ENCODE measurements around the gene RAB3GAP1.

RAB3GAP1 gene

GRCh38 chr2:135151615-135152014 lies 99.5 kb downstream of the RAB3GAP1 start:
- no peak for DNase-seq (ENCODE audit: low spot score in 2 of 2)
- Mint-ChIP-seq H3K4me3 (no peak overlapping the region), H3K27me3 (no peaks in the 10 kb centered on the region), H3K9me3 (no peaks in the 10 kb centered on the region), H3K4me1 (peaks cover 3% of the 10 kb centered on the region), H3K36me3 (peaks cover 44% of the 10 kb centered on the region), H3K27ac (no peak overlapping the region)
- ATAC-seq (ENCODE audit: low read depth) = no peak

GRCh38 chr2:135152361-135152760 lies 100.3 kb downstream of the RAB3GAP1 start:
- Mint-ChIP-seq H3K4me3 (no peak overlapping the region), H3K27me3 (no peaks in the 10 kb centered on the region), H3K27ac (no peak overlapping the region), H3K4me1 (peaks cover 3% of the 10 kb centered on the region), H3K36me3 (peaks cover 49% of the 10 kb centered on the region), H3K9me3 (no peaks in the 10 kb centered on the region)
- ATAC-seq (ENCODE audit: low read depth) (no peak), DNase-seq (ENCODE audit: low spot score in 2 of 2) (no peak)

DNA sequence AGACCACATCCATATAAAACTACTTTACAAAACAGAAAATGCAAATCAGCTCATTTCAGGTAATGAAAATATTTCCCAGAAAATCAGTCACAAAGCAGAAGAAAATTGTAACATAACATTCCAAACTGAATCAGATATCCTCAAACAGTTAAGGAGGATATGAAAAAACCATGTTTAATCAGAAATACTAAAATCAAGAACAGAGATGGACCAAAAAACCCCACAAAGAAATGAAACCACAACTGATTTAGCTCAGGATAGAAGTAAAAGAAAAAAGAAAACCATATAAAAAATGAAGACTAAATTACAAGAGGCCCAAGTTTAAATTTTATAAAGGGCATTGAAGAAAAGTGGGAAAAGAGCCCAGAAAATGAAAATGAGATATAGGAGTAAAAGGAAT lies 102.9 kb downstream of the RAB3GAP1 start:
- no peak overlapping the region for H3K4me3 Mint-ChIP-seq
- peak overlapping the region; percentile 67 for H3K27ac Mint-ChIP-seq
- DNase-seq (ENCODE audit: low spot score in 2 of 2) (no peak), ATAC-seq (ENCODE audit: low read depth) (no peak)
- H3K9me3 Mint-ChIP-seq = no peaks in the 10 kb centered on the region
- H3K27me3 Mint-ChIP-seq = no peaks in the 10 kb centered on the region
- peaks cover 62% of the 10 kb centered on the region for H3K36me3 Mint-ChIP-seq
- no peaks in the 10 kb centered on the region for H3K4me1 Mint-ChIP-seq

DNA sequence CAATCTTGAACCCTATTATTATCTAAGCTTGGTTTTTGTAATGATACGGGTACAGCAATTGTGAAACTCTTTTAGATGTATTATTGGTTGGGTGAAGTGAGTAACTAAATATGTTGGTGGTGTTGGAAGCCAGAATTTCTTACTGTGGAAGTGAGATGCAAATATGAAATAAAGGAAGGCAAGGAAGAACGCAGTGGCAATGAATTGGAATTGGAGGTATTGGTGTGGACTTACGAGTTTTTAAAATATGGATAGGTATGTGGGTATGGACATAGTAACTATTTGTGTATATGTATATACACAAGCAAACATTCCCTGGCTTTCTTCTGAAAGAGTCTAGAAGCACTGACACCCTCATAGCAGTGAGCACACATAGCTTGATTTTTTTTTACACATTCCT lies 105.8 kb downstream of the RAB3GAP1 start:
- Mint-ChIP-seq H3K36me3 (peaks cover 56% of the 10 kb centered on the region), H3K27ac (no peak overlapping the region), H3K4me1 (no peaks in the 10 kb centered on the region), H3K4me3 (no peak overlapping the region), H3K27me3 (no peaks in the 10 kb centered on the region), H3K9me3 (no peaks in the 10 kb centered on the region)
- no peak for DNase-seq (ENCODE audit: low spot score in 2 of 2)
- ATAC-seq (ENCODE audit: low read depth) = no peak

GRCh38 chr2:135159191-135159590 lies 107.1 kb downstream of the RAB3GAP1 start:
- Mint-ChIP-seq H3K27me3 (no peaks in the 10 kb centered on the region), H3K4me3 (no peak overlapping the region), H3K27ac (no peak overlapping the region), H3K36me3 (peaks cover 60% of the 10 kb centered on the region), H3K4me1 (no peaks in the 10 kb centered on the region), H3K9me3 (no peaks in the 10 kb centered on the region)
- DNase-seq (ENCODE audit: low spot score in 2 of 2) = no peak
- no peak for ATAC-seq (ENCODE audit: low read depth)

DNA sequence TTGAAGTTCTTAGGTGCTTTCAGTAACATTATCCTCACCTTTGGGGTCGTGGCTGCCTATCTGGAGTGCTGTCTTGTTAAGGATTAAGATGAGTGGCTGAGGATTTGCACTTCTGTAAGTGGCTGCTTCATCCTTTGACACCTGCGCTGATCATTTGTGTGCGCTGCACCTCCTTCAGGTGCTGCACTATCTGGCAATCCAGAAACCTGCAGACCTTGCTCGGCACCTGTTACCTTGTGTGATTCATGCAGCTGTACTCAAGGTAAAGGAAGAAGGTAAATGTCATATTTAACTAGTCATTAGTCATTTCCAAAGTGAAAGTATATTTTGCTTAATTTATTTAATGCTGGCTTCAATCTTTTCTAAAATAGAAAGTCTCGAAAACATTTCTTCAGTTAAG lies 110.3 kb downstream of the RAB3GAP1 start:
- Mint-ChIP-seq H3K4me3 (no peak overlapping the region), H3K27me3 (no peaks in the 10 kb centered on the region), H3K36me3 (peaks cover 49% of the 10 kb centered on the region), H3K27ac (no peak overlapping the region), H3K4me1 (no peaks in the 10 kb centered on the region), H3K9me3 (no peaks in the 10 kb centered on the region)
- ATAC-seq (ENCODE audit: low read depth) (no peak), DNase-seq (ENCODE audit: low spot score in 2 of 2) (no peak)

GRCh38 chr2:135162786-135163185 lies 110.7 kb downstream of the RAB3GAP1 start:
- H3K36me3 Mint-ChIP-seq = peaks cover 51% of the 10 kb centered on the region
- no peak overlapping the region for H3K27ac Mint-ChIP-seq
- no peaks in the 10 kb centered on the region for H3K9me3 Mint-ChIP-seq
- DNase-seq (ENCODE audit: low spot score in 2 of 2) (no peak), ATAC-seq (ENCODE audit: low read depth) (no peak)
- H3K4me1 Mint-ChIP-seq = no peaks in the 10 kb centered on the region
- H3K4me3 Mint-ChIP-seq = no peak overlapping the region
- no peaks in the 10 kb centered on the region for H3K27me3 Mint-ChIP-seq

DNA sequence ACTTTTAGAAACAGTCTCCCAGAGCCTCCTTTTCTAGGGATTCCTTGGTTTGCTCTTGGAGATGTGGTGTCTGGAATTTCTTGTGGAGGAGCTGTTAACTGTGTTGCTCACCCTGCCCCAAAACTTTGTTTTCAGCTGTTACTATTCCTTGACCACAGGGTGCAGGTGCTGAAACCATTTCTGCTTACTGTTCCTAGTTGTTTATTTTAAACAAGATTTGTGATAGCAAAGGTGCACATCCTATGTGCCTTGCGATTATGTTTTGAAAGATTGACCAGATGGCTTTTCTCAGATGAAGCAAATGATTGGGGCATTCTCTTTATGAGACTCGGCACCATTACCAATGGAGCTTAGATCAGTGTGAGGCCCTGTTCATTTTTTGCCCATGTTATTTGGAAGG lies 111.2 kb downstream of the RAB3GAP1 start:
- Mint-ChIP-seq H3K27me3 (no peaks in the 10 kb centered on the region), H3K27ac (no peak overlapping the region), H3K4me3 (no peak overlapping the region), H3K9me3 (no peaks in the 10 kb centered on the region), H3K36me3 (peaks cover 52% of the 10 kb centered on the region), H3K4me1 (no peaks in the 10 kb centered on the region)
- ATAC-seq (ENCODE audit: low read depth) = no peak
- no peak for DNase-seq (ENCODE audit: low spot score in 2 of 2)

DNA sequence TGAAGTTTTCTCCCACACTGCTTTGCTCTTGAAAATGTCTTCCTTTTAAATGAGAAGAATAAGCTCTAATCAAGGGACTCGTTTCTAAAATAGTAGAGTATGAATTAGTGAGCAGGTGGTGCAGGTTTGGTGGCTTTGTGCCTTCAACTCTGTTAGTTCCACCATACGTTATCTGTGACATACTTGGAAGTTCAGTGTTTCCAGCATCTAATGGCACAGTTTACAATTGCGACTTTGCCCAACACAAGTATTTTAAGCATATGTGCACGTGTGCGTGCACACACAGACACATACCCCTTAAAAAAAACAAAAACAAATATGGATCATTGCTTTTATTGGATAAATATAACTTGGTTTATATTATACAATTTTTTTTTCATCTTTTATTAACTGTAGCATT lies 111.8 kb downstream of the RAB3GAP1 start:
- DNase-seq (ENCODE audit: low spot score in 2 of 2) (no peak), ATAC-seq (ENCODE audit: low read depth) (no peak)
- Mint-ChIP-seq H3K27me3 (no peaks in the 10 kb centered on the region), H3K9me3 (no peaks in the 10 kb centered on the region), H3K4me3 (no peak overlapping the region), H3K27ac (no peak overlapping the region), H3K4me1 (no peaks in the 10 kb centered on the region), H3K36me3 (peaks cover 54% of the 10 kb centered on the region)

DNA sequence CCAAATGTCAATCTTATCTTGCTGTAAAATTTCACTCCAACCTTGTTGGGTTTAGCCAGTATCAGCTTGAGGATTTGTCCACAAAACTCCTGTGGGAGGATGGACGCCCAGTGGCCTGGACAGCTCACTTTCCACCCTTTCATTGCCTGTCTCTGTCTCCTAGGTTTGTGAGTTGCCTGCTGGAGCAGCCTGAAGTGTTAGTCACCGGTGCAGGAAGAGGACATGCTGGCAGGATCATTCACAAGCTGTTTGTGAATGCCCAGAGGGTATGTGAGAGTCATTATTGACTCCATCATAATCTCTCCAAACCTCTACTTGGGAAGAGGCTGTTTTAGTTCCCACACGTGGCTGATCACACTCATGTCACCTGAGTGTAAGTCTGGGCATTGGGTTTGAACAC lies 112.3 kb downstream of the RAB3GAP1 start:
- ATAC-seq (ENCODE audit: low read depth) = no peak
- Mint-ChIP-seq H3K4me1 (no peaks in the 10 kb centered on the region), H3K27me3 (no peaks in the 10 kb centered on the region), H3K36me3 (peaks cover 56% of the 10 kb centered on the region), H3K9me3 (no peaks in the 10 kb centered on the region), H3K27ac (no peak overlapping the region), H3K4me3 (no peak overlapping the region)
- DNase-seq (ENCODE audit: low spot score in 2 of 2) = no peak

GRCh38 chr2:135167273-135167672 lies 115.2 kb downstream of the RAB3GAP1 start:
- DNase-seq (ENCODE audit: low spot score in 2 of 2) = no peak
- H3K27me3 Mint-ChIP-seq = no peaks in the 10 kb centered on the region
- peaks cover 63% of the 10 kb centered on the region for H3K36me3 Mint-ChIP-seq

DNA sequence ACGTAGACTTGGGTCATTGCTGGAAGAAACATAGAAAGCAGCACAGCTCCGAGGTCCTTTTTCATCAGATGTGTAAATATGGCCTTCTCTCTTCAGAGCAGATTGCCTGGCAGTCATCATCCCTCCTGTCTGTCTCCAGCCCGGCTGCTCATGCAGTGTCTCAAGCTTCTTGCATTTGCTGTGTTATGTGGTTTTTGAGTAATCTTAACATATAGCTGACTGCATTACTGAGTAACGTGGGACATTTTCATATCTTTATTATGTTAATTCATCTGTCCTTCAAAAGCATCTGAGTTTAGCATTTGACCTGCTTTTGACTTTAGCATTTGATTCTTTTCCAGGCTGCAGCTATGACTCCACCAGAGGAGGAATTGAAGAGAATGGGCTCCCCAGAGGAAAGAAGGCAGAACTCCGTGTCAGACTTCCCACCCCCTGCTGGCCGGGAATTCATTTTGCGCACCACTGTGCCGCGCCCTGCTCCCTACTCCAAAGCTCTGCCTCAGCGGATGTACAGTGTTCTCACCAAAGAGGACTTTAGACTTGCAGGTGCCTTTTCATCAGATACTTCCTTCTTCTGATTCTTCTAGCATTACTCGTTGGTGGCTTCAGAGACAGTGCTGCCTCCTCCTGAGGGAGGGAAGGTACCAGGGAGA lies 116.2 kb downstream of the RAB3GAP1 start:
- peaks cover 61% of the 10 kb centered on the region for H3K36me3 Mint-ChIP-seq
- H3K27me3 Mint-ChIP-seq = no peaks in the 10 kb centered on the region
- H3K4me1 Mint-ChIP-seq = no peaks in the 10 kb centered on the region
- no peaks in the 10 kb centered on the region for H3K9me3 Mint-ChIP-seq
- no peak for ATAC-seq (ENCODE audit: low read depth)
- no peak for DNase-seq (ENCODE audit: low spot score in 2 of 2)
- no peak overlapping the region for H3K4me3 Mint-ChIP-seq
- no peak overlapping the region for H3K27ac Mint-ChIP-seq

More at GRCh38 chr2:135167273-135167672, 115.2 kb downstream of the RAB3GAP1 start:
- no peak overlapping the region for H3K27ac Mint-ChIP-seq
- H3K9me3 Mint-ChIP-seq = no peaks in the 10 kb centered on the region
- no peaks in the 10 kb centered on the region for H3K4me1 Mint-ChIP-seq
- ATAC-seq (ENCODE audit: low read depth) = no peak
- H3K4me3 Mint-ChIP-seq = no peak overlapping the region

DNA sequence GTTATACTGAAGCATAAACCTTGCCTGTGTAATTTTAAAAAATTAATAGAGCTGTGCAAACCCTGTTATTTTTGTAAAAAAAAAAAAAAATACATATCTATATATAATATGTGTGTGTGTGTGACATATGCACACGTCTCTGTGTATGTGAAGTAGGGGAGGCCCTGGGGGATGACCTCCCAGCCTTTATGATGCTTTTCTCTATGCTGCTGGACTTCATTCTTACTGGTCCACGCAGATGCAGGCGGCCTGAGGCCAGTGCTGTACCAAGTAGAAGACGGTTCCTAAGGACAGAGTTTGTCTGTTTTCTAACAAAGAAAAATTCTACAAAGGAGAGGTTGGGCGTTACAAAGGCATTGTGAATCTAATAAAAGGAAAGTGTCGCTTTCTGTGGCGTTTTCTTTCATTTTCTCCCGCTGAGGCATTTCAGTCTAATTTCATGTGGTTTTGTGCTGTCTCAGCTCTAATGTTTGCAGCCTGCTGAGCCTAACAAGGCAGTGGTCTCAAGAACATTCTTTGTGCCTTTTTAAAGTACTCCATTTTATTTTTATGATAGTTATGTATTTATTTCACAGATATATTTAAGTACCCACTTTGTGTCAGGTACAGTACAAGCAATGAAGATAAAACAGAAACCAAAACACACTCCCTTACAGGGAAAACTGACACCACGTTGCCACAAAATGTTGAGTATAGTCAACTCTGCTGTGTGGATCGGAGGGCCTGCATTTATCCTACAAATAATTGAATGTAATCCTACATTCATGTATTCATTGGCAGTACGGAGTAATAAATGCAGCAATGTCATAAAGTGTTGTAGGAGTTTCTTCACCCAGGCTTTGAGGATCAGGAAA lies 118.0 kb downstream of the RAB3GAP1 start:
- no peak overlapping the region for H3K27ac Mint-ChIP-seq

GRCh38 chr2:135174049-135174809 lies 122.1 kb downstream of the RAB3GAP1 start:
- H3K4me1 Mint-ChIP-seq = no peaks in the 10 kb centered on the region
- H3K36me3 Mint-ChIP-seq = peaks cover 48% of the 10 kb centered on the region
- no peak overlapping the region for H3K4me3 Mint-ChIP-seq
- no peak overlapping the region for H3K27ac Mint-ChIP-seq
- H3K9me3 Mint-ChIP-seq = peaks cover 2% of the 10 kb centered on the region
- H3K27me3 Mint-ChIP-seq = no peaks in the 10 kb centered on the region
- DNase-seq (ENCODE audit: low spot score in 2 of 2) (no peak), ATAC-seq (ENCODE audit: low read depth) (no peak)

More for the DNA sequence above, 118.0 kb downstream of the RAB3GAP1 start:
- no peaks in the 10 kb centered on the region for H3K9me3 Mint-ChIP-seq
- H3K4me3 Mint-ChIP-seq = no peak overlapping the region
- no peaks in the 10 kb centered on the region for H3K4me1 Mint-ChIP-seq
- no peaks in the 10 kb centered on the region for H3K27me3 Mint-ChIP-seq
- peaks cover 55% of the 10 kb centered on the region for H3K36me3 Mint-ChIP-seq
- ATAC-seq (ENCODE audit: low read depth) (no peak), DNase-seq (ENCODE audit: low spot score in 2 of 2) (no peak)
